Nephron (organoid): ENCODE data around the gene ANKRD33B.
"Not testable (repeated sequence)": the region's sequence is repeated elsewhere in the genome, so short reads cannot be mapped to it uniquely, and the experiment has no call there.

Experiments
- H3K27ac Mint-ChIP-seq, 3 experiments: 2 replicates each; pipeline ENCODE4 v1.8.0; 2020; ENCODE audit warnings: mixed read lengths in 3 of 3, mild to moderate bottlenecking in 2 of 3, moderate library complexity in 1 of 3
- H3K27me3 Mint-ChIP-seq: 2 replicates; pipeline ENCODE4 v1.8.0; 2021; ENCODE audit warnings: low read depth, mild to moderate bottlenecking, moderate library complexity, mixed read lengths
- H3K36me3 Mint-ChIP-seq: 2 replicates; pipeline ENCODE4 v1.8.0; 2020; ENCODE audit warnings: low read depth, mixed read lengths
- H3K4me1 Mint-ChIP-seq: 2 replicates; pipeline ENCODE4 v1.8.0; 2020; ENCODE audit warnings: mixed read lengths
- H3K4me3 Mint-ChIP-seq, 3 experiments: 2 replicates each; pipeline ENCODE4 v1.8.0; 2020; ENCODE audit warnings: mild to moderate bottlenecking in 3 of 3, mixed read lengths in 3 of 3, moderate library complexity in 2 of 3
- H3K9me3 Mint-ChIP-seq: 2 replicates; pipeline ENCODE4 v1.8.0; 2020; ENCODE audit warnings: mixed read lengths
- TF ChIP-seq, protein P1 (sequence below), 3 experiments: fragments of 200-600 bp; sonication (generic); IDR thresholded peaks; one replicate each; pipeline ENCODE4 v1.5.0; 2021; ENCODE audit warnings: antibody characterized with exemption in 3 of 3; ENCODE audit not compliant: unreplicated experiment in 3 of 3

The ANKRD33B gene

GRCh38 chr5:10543585-10544040 is 20.3 kb upstream of the ANKRD33B start:
- H3K9me3 Mint-ChIP-seq = no peaks in the 10 kb centered on the region
- H3K27ac Mint-ChIP-seq = no peak overlapping the region
- no peaks in the 10 kb centered on the region for H3K4me1 Mint-ChIP-seq
- H3K36me3 Mint-ChIP-seq = no peaks in the 10 kb centered on the region
- H3K4me3 Mint-ChIP-seq = no peak overlapping the region
- H3K27me3 Mint-ChIP-seq = peaks cover 46% of the 10 kb centered on the region
- TF ChIP-seq, protein P1, sequence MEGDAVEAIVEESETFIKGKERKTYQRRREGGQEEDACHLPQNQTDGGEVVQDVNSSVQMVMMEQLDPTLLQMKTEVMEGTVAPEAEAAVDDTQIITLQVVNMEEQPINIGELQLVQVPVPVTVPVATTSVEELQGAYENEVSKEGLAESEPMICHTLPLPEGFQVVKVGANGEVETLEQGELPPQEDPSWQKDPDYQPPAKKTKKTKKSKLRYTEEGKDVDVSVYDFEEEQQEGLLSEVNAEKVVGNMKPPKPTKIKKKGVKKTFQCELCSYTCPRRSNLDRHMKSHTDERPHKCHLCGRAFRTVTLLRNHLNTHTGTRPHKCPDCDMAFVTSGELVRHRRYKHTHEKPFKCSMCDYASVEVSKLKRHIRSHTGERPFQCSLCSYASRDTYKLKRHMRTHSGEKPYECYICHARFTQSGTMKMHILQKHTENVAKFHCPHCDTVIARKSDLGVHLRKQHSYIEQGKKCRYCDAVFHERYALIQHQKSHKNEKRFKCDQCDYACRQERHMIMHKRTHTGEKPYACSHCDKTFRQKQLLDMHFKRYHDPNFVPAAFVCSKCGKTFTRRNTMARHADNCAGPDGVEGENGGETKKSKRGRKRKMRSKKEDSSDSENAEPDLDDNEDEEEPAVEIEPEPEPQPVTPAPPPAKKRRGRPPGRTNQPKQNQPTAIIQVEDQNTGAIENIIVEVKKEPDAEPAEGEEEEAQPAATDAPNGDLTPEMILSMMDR (IDR thresholded peaks at IDR 0.05; ENCODE audit: unreplicated experiment in 3 of 3) = no peak

DNA sequence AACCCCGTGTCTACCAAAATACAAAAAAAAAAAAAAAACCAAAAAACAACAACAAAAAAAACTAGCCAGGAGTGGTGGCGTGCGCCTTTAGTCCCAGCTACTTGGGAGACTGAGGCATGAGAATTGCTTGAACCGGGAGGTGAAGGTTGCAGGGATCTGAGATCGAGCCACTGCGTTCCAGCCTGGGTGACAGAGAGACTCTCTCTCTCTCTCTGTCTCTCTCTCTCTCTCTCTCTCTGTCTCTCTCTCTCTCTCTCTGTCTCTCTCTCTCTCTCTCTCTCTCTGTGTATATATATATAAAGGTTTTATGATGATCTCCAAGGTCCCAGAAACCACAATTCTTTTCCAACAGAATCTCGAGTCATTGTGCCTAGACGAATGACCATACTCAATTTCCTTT is 18.8 kb upstream of the ANKRD33B start:
- no peaks in the 10 kb centered on the region for H3K36me3 Mint-ChIP-seq
- H3K4me1 Mint-ChIP-seq = no peaks in the 10 kb centered on the region

DNA sequence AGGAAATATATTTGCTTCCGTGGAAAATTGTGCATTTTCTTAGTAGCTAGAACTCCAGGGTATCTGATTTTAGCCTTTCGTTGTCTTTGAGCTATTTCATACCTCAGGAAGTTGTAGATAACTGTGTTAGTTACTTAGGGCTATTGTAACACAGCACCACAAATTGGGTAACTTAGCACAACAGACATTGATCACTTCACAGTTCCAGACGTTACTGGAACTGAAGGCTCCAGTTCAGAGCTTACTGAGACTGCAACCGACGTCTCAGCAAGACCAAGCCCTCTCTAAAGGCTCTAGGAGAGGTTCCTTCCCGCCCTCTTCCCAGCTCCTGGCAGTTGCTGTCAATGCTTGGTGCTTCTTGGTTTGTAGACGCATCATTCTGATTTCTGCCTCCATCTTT is 17.7 kb upstream of the ANKRD33B start:
- Mint-ChIP-seq H3K4me3 (no peak overlapping the region), H3K36me3 (no peaks in the 10 kb centered on the region), H3K4me1 (peaks cover 1% of the 10 kb centered on the region), H3K9me3 (no peaks in the 10 kb centered on the region), H3K27me3 (peaks cover 44% of the 10 kb centered on the region), H3K27ac (no peak overlapping the region)
- TF ChIP-seq, protein P1 (IDR thresholded peaks at IDR 0.05; ENCODE audit: unreplicated experiment in 3 of 3) = no peak

More for the DNA sequence above, 18.8 kb upstream of the ANKRD33B start:
- Mint-ChIP-seq H3K27me3 (peaks cover 43% of the 10 kb centered on the region), H3K9me3 (no peaks in the 10 kb centered on the region), H3K27ac (no peak overlapping the region), H3K4me3 (no peak overlapping the region)
- TF ChIP-seq, protein P1 (IDR thresholded peaks at IDR 0.05; ENCODE audit: unreplicated experiment in 3 of 3) = no peak

- H3K4me1 Mint-ChIP-seq = peaks cover 5% of the 10 kb centered on the region
These were observed 15.3 kb upstream of the ANKRD33B start for GRCh38 chr5:10548418-10549122.

DNA sequence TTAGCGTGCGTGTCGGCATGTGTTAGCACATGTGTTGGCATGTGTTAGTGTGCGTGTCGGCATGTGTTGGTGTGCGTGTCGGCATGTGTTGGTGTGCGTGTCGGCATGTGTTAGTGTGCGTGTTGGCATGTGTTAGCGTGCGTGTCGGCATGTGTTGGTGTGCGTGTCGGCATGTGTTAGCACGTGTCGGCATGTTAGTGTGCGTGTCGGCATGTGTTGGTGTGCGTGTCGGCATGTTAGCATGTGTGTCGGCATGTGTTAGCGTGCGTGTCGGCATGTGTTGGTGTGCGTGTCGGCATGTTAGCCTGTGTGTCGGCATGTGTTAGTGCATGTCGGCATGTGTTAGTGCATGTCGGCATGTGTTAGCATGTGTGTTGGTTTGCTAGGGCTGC is 14.8 kb upstream of the ANKRD33B start:
- not testable (repeated sequence) for H3K27ac Mint-ChIP-seq, H3K4me1 Mint-ChIP-seq, H3K36me3 Mint-ChIP-seq, H3K9me3 Mint-ChIP-seq, H3K4me3 Mint-ChIP-seq
- H3K27me3 Mint-ChIP-seq = peaks cover 55% of the 10 kb centered on the region

More at GRCh38 chr5:10548418-10549122, 15.3 kb upstream of the ANKRD33B start:
- H3K36me3 Mint-ChIP-seq = no peaks in the 10 kb centered on the region
- peaks cover 55% of the 10 kb centered on the region for H3K27me3 Mint-ChIP-seq
- H3K4me3 Mint-ChIP-seq = no peak overlapping the region
- TF ChIP-seq, protein P1 (IDR thresholded peaks at IDR 0.05; ENCODE audit: unreplicated experiment in 3 of 3) = no peak
- no peaks in the 10 kb centered on the region for H3K9me3 Mint-ChIP-seq
- H3K27ac Mint-ChIP-seq = no peak overlapping the region

GRCh38 chr5:10550222-10550995 is 13.5 kb upstream of the ANKRD33B start:
- H3K36me3 Mint-ChIP-seq = no peaks in the 10 kb centered on the region
- no peaks in the 10 kb centered on the region for H3K9me3 Mint-ChIP-seq
- H3K27me3 Mint-ChIP-seq = peaks cover 48% of the 10 kb centered on the region
- H3K4me1 Mint-ChIP-seq = peaks cover 7% of the 10 kb centered on the region
- peak overlapping the region in 1 of 3 experiments; percentile 84 for H3K27ac Mint-ChIP-seq
- TF ChIP-seq, protein P1 (IDR thresholded peaks at IDR 0.05; ENCODE audit: unreplicated experiment in 3 of 3) = no peak
- no peak overlapping the region for H3K4me3 Mint-ChIP-seq
